Measurements from ENCODE around the gene ASPA.
"Not testable (repeated sequence)": the region's sequence is repeated elsewhere in the genome, so short reads cannot be mapped to it uniquely, and the experiment has no call there.

Gene ASPA

GRCh38 chr17:3475812-3476610 lies at the start of gene ASPA:
ASPA (plus strand) TSS chr17:3475997; CDS start chr17:3476160, 163 bp downstream.
- no peak for DNase-seq (ENCODE audit: low read depth)

- not testable (repeated sequence) for DNase-seq (ENCODE audit: low read depth)
These were observed 42.6 kb upstream of the ASPA start for GRCh38 chr17:3433215-3433614.

GRCh38 chr17:3433741-3434140 lies 42.1 kb upstream of the ASPA start, which contains the start of gene OR1E2:
OR1E2 (minus strand) TSS chr17:3433841; CDS start chr17:3433841, 0 bp downstream.
- no peak for DNase-seq (ENCODE audit: low read depth)

GRCh38 chr17:3438368-3438767 lies 37.4 kb upstream of the ASPA start:
- DNase-seq (ENCODE audit: low read depth) = no peak

- DNase-seq (ENCODE audit: low read depth) = no peak
These were observed 35.3 kb upstream of the ASPA start for GRCh38 chr17:3440451-3440850.

- DNase-seq (ENCODE audit: low read depth) = no peak
These were observed 28.2 kb upstream of the ASPA start for GRCh38 chr17:3447625-3448024.

- DNase-seq (ENCODE audit: low read depth) = no peak
These were observed 27.6 kb upstream of the ASPA start for GRCh38 chr17:3448059-3448665.

- DNase-seq (ENCODE audit: low read depth) = not testable (repeated sequence)
These were observed 9.4 kb upstream of the ASPA start for GRCh38 chr17:3466355-3466754.

- no peak for DNase-seq (ENCODE audit: low read depth)
These were observed 6.3 kb upstream of the ASPA start for GRCh38 chr17:3469529-3469928.

- DNase-seq (ENCODE audit: low read depth) = no peak
These were observed 4.2 kb upstream of the ASPA start, which contains the start of gene SPATA22 for GRCh38 chr17:3471599-3471998. SPATA22 (minus strand) TSS chr17:3471819; CDS start chr17:3469325, 2,494 bp downstream.

GRCh38 chr17:3472137-3472536 lies 3.7 kb upstream of the ASPA start:
- DNase-seq (ENCODE audit: low read depth) = no peak

- DNase-seq (ENCODE audit: low read depth) = no peak
These were observed 1.6 kb upstream of the ASPA start for GRCh38 chr17:3474212-3474611.

GRCh38 chr17:3475251-3475685 lies 529 bp upstream of the ASPA start:
- DNase-seq (ENCODE audit: low read depth) = no peak

GRCh38 chr17:3479988-3480387 lies 4.2 kb downstream of the ASPA start:
- DNase-seq (ENCODE audit: low read depth) = no peak

- DNase-seq (ENCODE audit: low read depth) = no peak
These were observed 7.1 kb downstream of the ASPA start for GRCh38 chr17:3482852-3483251.

GRCh38 chr17:3485481-3486068 lies 9.8 kb downstream of the ASPA start:
- no peak for DNase-seq (ENCODE audit: low read depth)

GRCh38 chr17:3497101-3497500 lies 21.3 kb downstream of the ASPA start:
- DNase-seq (ENCODE audit: low read depth) = no peak

- DNase-seq (ENCODE audit: low read depth) = no peak
These were observed 25.5 kb downstream of the ASPA start for GRCh38 chr17:3501344-3501743.

GRCh38 chr17:3502466-3502865 lies 26.7 kb downstream of the ASPA start:
- no peak for DNase-seq (ENCODE audit: low read depth)

GRCh38 chr17:3503285-3503684 lies 27.5 kb downstream of the ASPA start:
- no peak for DNase-seq (ENCODE audit: low read depth)

GRCh38 chr17:3505008-3505407 lies 29.2 kb downstream of the ASPA start:
- DNase-seq (ENCODE audit: low read depth) = no peak

- no peak for DNase-seq (ENCODE audit: low read depth)
These were observed 30.3 kb downstream of the ASPA start for GRCh38 chr17:3506054-3506453.

GRCh38 chr17:3507071-3507470 lies 31.3 kb downstream of the ASPA start:
- DNase-seq (ENCODE audit: low read depth) = no peak

Data from activated T-cell treated with anti-CD3 and anti-CD28 coated beads for 24 hours (primary cell).